SIG-M5 treated with dmso at 0.1 percent for 504 hours (cell line): ENCODE results near the gene SULF2.

Source experiments
- DNase-seq: peaks from one replicate; lab custom pipeline; 2025; ENCODE audit not compliant: unreplicated experiment; lab: John Stamatoyannopoulos, UW

The SULF2 gene

DNA sequence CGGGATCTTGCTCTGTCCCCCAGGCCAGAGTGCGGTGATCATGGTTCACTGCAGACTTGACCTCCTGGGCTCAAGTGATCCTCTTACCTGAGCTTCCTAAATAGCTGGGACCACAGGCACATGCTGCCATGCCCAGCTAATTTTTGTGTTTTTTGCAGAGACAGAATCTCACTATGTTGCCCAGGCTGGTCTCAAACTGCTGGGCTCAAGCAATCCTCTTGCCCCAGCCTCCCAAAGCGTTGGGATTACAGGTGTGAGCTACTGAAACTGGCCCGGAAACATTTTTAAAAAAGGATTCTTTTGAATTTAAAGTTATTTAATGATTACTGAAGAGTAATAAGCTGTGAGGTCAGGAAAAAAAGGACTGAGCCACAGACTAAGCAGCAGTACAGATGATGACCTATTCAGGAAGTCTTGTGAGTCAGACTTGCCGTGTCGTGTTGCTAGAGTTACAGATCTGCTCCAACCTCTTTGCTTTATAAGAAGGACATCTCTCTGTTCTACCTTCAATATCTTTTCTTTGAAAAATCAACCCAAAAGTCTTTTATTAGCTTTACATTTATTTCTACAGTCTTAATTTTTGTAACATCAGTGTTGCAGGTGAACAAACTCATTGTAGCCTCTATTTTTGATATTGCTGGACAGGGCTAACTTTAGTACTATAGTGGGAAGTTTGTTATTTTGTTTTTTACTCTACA, 174.9 kb downstream of the SULF2 start:
- peak; percentile 99 for DNase-seq

DNA sequence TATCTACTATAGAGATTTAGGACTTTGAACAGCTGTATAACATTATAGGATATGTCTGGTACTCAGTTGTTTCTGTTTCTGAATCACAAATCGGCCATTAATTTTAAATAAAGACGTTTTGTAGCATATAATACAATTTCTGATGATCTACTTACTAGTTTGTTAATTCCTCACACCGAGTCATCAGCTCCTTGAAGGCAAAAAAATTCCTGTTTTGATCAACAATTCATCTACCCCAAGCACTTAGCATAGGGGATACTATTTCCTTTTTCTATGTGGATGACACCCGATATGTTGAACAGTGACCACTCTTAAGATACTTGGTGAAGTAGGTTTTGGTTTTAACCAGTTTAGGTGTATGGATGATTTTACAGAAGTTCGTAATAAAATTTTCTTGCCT, 176.3 kb downstream of the SULF2 start:
- no peak for DNase-seq
